ENCODE results near the gene POP4. TPM values are rescaled to one million over a fixed set of nuclear protein-coding genes. Genes with fewer than 3 reads are reported as not detected.
A peak's percentile ranks its signal among the peaks of the same experiment; 100 is the strongest.

The POP4 gene
- total and polyA plus RNA-seq, 2 of the 13 experiments (the other 11 are each of a cell fraction or from before 2014, with no cell fraction given), result 32.2 to 84.0 TPM

DNA sequence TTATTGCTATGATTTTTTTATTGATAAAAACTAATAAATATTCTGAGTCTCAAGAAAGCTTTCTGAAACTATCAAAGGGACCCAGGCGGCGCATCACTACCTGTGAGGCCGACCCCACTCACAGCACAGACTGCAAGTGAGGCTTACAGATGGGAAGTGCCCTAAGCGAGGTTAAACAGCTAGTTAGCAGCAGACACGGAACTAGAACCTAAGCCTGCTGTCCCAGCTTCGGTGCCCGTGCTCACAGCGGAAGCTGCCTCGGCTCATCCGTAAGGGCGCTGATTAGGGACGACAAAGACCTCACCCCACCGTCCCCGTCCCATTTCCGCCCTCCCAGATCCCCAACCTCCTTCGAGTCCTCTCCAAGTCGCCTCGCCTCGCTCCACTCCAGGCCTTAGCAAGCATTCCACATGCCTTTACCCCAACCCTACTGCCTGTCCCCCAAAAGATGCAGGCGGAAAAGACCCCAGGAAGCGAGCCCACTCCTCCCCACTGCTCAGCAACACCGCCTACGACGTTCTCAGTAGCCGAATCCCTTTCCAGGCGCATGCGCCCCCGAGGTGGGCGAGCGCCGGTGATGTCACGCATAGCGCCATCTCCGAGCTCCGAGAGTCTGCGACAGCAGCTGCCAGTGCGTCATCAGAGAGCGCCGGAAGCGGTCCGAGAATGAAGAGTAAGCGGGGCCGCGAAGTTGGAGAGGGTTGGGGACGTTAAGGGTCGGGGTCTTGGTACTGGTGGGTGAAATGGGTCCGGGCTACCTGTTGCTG, at the start of gene POP4 (continued):
- TF ChIP-seq CHD4 (IDR thresholded peaks at IDR 0.05; ENCODE audit: borderline replicate concordance, low read length), result no peak
- TF ChIP-seq, protein P1, sequence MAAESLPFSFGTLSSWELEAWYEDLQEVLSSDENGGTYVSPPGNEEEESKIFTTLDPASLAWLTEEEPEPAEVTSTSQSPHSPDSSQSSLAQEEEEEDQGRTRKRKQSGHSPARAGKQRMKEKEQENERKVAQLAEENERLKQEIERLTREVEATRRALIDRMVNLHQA (CRISPR knock-in tag; IDR thresholded peaks at IDR 0.05), result no peak
- TF ChIP-seq ZNF75D (CRISPR knock-in tag; IDR thresholded peaks at IDR 0.05; ENCODE audit: borderline replicate concordance), result no peak
- TF ChIP-seq ZNF333 (CRISPR knock-in tag; IDR thresholded peaks at IDR 0.05; ENCODE audit: borderline replicate concordance), result 0 out of 2 replicates have a peak, but pooled peaks have one; percentile 66
- TF ChIP-seq, protein P2, sequence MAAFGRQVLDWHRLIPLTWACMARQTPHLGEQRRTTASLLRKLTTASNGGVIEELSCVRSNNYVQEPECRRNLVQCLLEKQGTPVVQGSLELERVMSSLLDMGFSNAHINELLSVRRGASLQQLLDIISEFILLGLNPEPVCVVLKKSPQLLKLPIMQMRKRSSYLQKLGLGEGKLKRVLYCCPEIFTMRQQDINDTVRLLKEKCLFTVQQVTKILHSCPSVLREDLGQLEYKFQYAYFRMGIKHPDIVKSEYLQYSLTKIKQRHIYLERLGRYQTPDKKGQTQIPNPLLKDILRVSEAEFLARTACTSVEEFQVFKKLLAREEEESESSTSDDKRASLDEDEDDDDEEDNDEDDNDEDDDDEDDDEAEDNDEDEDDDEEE (CRISPR knock-in tag; IDR thresholded peaks at IDR 0.05), result peak; percentile 94
- TF ChIP-seq ZNF180 (CRISPR knock-in tag; IDR thresholded peaks at IDR 0.05; ENCODE audit: borderline replicate concordance, low read depth), result no peak
- no peak for TF ChIP-seq ZNF746 (CRISPR knock-in tag; IDR thresholded peaks at IDR 0.05)
- TF ChIP-seq AFF4 (CRISPR knock-in tag; IDR thresholded peaks at IDR 0.05), result no peak
- TF ChIP-seq, protein P3, sequence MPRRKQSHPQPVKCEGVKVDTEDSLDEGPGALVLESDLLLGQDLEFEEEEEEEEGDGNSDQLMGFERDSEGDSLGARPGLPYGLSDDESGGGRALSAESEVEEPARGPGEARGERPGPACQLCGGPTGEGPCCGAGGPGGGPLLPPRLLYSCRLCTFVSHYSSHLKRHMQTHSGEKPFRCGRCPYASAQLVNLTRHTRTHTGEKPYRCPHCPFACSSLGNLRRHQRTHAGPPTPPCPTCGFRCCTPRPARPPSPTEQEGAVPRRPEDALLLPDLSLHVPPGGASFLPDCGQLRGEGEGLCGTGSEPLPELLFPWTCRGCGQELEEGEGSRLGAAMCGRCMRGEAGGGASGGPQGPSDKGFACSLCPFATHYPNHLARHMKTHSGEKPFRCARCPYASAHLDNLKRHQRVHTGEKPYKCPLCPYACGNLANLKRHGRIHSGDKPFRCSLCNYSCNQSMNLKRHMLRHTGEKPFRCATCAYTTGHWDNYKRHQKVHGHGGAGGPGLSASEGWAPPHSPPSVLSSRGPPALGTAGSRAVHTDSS (CRISPR knock-in tag; conservative IDR thresholded peaks at IDR 0.05), result no peak
- TF ChIP-seq AHDC1 (CRISPR knock-in tag; IDR thresholded peaks at IDR 0.05; ENCODE audit: borderline replicate concordance), result no peak
- TF ChIP-seq ZNF569 (CRISPR knock-in tag; IDR thresholded peaks at IDR 0.05; ENCODE audit: borderline replicate concordance), result no peak
- no peak for TF ChIP-seq ZFP1 (CRISPR knock-in tag; IDR thresholded peaks at IDR 0.05)
- TF ChIP-seq, protein P4, sequence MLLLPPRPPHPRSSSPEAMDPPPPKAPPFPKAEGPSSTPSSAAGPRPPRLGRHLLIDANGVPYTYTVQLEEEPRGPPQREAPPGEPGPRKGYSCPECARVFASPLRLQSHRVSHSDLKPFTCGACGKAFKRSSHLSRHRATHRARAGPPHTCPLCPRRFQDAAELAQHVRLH (CRISPR knock-in tag; IDR thresholded peaks at IDR 0.05; ENCODE audit: borderline replicate concordance, low read depth), result peak; percentile 45; the same call in 1 of the 2 replicates
- TF ChIP-seq FIP1L1 (IDR thresholded peaks at IDR 0.05; ENCODE audit: borderline replicate concordance, insufficient read depth, low read depth, low read length), result no peak
- peak; percentile 65 for TF ChIP-seq ZFY (CRISPR knock-in tag; IDR thresholded peaks at IDR 0.05)
